HG03439 (cell line): ENCODE results near the gene THRB.
"Not testable (repeated sequence)": the region's sequence is repeated elsewhere in the genome, so short reads cannot be mapped to it uniquely, and the experiment has no call there.

Source experiments
- ATAC-seq: cut with Tn5 transposase; IDR thresholded peaks from one replicate; pipeline ENCODE4 v1.9.1; 2021; ENCODE audit warnings: mild to moderate bottlenecking, moderate library complexity; ENCODE audit not compliant: unreplicated experiment

THRB gene

DNA sequence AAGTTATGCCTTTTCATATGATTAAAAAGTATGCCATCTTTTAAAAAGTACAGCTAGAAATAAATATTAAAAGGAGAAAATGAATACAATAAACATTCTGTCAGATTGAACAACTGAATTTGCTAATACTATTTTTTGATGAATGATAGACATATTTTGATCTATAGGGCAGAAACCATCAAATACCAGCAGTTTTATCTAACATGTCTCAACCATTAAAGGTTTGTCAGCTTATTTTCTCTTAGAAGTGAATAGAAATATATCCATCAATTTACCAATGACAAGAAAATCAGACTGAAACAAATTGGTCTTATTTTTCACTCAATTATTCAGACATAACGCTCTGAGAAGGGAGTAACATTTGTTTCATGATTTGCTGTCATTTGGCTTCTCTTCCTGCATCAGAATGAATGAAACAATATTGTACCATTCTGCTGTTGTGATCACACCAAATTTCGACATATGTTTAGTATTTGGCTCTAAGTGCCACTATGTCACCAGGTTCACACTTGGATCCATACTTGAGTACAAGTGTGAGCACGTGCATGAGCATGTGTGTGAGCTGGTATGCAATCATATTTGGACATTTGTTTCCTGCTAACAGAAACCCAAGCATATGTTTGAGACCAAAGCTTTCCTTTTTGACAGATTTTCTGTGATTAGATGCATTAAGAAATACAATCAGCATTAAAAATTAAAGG, 86.5 kb downstream of the THRB start:
- ATAC-seq = no peak

DNA sequence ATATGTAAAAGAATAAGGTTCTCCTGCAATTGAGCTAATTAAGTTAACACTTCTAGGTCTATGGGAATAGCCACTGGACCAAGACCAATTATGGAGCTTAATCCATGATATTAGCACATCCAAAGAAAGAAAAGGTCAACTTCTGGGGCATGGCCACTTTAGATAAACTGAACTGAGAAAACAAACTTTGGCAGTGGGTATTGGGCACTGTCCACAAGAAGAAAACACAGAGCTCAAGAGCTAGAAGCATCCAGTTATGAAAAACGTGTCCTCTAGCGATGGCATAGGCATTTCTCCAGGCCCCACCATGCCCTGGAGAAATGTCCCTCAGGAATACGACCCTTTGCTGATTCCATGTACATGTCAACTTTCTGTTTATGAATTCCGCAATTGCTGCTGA, 87.8 kb downstream of the THRB start:
- ATAC-seq = no peak

DNA sequence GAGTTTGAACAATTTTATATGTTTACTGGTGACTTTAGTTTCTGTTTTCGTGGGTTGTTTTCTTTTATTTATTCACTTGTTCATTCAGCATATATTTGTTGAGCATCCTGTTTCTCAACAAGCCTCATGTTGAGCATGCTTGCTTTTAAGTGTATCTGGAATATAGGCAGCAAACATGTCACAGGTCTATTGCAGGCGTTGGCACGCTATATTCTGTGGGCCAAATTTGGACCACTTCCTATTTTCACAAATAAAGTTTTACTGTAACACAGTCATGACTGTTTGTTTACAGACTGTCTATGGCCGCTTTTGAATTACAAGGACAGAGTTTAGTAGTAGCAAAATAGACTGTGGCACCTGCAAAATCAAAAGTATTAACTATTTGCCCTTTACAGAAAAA, 89.6 kb downstream of the THRB start:
- no peak for ATAC-seq

DNA sequence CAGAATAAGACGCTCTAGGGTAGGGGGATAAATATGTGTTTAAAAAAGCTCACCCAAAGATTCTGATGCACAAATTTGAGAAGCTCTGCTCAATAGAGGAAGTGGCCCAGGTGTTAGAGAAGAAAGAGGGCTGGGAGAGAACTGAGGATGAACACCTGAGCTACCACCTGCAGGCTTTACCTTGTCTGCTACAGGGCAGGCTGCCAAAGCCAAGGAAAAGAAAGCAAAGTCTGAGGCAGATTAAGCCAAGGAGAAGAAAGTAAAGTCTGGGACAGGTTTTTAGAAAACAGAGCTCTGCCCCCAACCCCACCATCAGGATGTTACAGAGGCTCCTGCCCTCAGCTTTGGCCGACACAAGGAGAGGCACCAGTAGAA, 92.9 kb downstream of the THRB start:
- ATAC-seq = no peak

DNA sequence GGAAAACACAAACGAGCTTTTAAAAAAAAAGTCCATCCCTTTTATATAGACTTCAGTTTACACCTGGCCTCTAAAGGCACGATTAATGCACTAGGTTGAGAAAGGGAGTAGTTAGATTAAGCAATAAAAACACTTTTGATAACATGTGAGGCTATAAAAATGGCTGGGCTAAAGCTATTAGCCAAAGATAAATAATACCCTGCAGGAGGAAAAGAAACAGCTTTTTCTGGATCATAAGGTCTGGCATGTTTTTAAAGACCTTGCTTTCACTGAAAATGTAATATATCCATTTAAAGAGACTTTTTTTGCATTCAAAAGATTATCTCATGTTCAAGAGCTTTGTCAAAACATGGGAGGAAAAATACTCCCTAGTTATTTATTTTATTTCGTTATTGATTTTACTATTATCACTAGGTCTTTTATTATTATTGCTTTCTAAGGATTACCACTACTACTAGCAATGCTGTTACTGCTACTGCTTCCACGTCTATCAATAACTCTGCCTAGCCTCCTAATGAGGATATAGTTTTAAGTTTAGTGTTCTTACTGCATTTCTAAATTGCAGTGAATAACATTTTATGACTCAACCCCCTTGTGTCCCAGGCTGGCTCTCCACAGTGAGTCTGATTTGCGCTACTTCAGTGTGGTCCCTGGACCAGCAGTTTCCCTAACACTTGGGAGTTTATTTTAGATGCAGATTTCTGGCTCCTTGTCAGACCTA, 93.4 kb downstream of the THRB start:
- no peak for ATAC-seq

DNA sequence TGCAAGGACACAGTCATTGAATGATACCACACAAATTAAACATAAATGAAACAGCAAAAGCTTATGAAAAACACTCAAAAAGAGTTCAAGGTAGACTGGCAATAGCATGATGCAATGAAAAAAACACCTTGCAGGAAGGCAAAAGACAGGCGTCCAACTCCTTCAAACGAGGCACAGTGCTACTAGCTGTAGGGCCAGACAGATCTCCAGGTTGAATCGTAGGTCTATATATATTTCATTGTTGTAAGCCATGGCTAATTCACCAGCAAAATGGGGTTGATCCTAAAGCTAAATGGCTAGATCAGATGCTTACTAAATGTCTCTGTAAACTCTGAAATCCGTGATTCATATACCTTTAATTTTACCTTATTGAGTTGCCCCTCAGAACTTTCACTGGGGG, 94.2 kb downstream of the THRB start:
- no peak for ATAC-seq

DNA sequence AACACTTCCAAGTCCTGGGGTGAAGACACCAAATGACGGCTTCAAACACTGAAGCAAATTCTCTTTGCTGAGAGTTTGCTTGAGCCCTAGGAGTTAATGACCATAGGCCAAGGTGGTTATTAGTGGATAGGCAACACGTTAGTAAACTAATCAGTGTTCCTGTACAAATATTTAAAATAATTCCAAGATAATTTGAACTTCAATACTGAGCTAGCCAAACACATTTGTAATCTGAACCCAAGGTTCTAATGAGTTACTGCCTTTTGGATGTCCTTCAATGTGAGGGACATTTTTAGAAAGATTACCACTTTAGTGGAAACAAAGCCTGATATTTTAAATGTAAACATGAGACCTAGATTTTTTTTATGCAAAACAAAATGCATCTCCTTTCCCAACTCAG, 94.6 kb downstream of the THRB start:
- ATAC-seq = no peak

DNA sequence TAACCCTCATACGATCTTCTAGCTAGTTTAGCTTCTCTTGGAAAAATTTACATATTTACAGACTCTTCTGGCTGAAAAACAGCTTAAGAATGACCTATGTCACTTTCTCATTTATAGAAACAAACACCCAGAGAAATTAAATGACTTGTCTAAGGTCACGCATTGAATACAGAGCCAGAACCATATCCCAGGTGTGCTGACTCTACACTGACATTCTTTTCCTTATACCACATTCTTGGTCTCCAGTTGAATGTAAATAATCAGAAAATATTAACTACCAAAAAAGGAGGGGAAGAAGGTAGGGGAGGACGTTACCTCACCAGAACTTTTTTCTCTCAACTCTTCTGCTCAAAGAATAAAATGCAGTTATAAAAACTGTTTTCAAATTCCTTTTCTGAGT, 95.0 kb downstream of the THRB start:
- no peak for ATAC-seq

DNA sequence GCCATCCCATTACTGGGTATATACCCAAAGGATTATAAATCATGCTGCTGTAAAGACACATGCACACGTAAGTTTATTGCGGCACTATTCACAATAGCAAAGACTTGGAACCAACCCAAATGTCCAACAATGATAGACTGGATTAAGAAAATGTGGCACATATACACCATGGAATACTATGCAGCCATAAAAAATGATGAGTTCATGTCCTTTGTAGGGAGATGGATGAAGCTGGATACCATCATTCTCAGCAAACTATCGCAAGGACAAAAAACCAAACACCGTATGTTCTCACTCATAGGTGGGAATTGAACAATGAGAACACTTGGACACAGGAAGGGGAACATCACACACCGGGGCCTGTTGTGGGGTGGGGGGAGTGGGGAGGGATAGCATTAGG, 95.9 kb downstream of the THRB start:
- ATAC-seq = not testable (repeated sequence)

DNA sequence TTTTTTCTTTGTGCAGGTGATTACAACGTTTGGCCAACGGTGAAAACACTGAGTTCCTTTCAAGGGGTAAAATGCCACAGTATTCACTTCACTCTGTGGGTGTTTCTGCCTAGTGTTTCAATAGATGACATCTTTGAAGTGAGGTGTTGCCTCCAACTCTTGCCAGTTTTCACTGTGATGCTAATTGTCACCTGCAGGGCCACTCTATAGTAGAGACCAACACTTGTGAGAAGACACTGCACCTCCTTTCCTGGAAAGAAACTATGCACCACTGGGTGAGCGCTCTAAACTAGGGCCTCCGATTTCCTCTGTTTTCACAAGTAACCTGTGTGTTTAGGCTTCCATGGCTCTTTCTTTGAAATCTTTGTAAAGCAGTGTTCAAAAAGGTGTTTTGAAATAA, 98.3 kb downstream of the THRB start:
- ATAC-seq = no peak

DNA sequence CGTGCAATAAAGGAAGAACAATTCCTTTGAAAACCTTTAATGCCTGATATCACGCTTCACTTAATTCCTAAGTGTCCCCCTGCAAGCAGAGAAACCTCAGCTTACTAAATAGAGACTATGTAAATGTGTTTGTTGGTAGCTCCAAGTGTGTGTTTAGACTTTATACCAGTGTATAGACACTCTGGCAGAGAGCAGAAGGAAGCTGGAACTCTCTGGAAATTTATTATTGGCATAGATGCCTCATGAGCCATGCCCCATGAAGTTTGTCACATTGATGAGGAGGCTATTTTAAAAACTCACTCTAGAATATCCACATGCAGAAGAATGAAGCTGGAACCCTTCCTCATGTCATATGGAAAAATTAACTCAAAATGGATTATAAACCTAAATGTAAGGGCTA, 99.9 kb downstream of the THRB start:
- no peak for ATAC-seq

DNA sequence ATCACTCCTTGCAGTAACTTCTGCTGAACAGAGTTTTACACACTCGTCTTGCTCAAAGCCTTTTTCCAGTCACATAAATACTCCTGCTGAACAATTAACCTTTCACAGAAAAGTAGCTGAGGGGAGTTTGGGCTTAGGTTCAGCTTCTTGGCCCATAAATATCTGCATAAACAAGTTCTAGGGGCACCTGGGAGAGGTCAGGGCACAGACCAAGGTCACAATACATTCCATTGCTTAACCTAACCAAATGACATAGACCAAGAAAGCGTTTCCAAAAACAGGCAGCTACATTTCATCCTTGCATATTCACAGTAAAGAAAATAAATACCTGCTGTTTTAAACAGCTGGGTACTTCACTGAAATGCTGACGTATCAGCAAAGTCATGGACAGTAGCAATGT, 101.3 kb downstream of the THRB start:
- ATAC-seq = no peak

DNA sequence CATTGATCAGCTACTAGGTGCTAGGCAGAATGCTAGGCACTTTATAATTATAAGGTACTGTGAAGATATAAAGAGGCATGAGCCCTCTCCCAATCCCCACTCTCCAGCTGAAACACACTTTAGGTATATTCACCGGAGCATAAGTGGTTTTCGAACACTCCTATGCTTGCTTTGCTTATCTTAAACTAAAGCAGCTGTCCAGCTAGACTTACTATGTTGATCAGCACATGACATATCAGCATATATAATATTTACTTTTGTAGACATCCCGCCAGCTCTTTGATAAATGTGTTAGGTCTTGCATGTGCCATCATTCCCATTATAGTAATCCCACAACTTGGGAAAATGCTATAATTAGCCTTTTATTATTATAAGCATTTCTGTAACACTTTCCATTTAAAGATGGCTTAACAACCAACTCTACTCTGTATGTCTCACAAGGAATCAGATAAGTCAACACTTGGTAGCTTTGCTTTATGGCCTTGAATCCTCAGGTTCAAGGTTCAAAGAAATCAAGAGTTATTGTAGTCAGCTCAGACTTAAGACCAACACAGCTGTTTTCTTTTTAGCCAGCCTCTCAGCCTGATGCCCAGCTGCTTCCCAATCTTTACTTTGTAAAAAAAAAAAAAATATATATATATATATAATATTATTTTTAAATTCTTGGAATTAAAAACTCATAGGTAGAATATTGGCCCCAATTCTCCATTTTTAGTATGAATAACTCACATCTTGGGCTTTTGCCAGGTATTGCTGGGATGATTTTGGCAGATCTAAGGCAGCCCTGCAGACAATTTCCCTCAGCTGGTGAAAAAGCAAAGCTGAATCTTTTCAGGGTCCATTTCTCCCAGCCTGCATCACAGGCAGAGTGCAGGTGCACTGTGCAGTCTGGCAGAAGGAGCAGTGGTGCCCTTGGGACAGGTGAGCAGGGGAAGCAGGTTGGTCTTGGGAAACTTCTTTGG, 104.2 kb downstream of the THRB start:
- no peak for ATAC-seq

DNA sequence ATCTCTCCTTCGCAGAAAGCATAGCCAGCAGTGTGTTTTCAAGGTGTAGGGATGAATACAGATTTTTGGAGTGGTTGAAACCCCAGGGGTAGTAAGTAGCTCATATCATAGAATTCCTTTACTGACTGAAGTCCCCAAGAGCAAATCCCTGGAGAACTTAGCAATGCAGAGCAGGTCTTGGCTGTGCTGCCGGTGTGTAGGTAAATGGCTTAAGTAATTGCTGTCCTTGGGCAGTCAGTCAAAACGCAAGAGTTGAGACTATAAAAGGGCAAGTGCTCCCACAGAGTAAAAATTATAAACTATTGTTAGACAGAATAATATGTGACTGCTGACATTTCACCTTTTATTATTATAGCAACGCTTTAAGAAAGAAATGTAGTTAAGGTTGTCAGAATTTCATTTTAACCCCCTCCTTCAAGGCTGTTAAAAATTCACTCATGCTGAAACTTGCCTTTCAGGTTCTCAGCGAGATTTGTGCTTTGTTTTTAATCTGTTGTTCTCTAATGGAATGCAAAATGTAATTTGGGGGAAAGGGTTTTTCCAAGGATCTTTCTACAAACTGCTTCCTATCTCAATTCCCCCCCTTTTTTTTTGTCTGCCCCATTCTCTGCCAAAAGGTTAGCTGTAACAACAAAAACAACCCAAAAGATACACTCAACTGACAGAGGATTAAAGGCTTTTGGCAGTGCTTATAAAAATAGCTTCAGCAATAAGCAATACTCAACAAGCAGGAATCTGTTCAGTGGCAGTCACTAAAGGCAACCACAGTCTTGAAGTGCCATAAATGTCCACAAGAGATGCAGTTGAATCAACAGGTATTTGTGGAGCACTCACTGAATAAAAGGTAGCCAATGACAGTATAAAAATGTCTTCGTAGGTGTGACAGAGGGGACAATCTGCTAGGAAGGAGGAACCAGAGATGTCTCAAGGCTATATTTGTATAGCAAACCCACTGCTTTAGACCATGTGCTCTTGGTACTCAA, 105.3 kb downstream of the THRB start:
- no peak for ATAC-seq

DNA sequence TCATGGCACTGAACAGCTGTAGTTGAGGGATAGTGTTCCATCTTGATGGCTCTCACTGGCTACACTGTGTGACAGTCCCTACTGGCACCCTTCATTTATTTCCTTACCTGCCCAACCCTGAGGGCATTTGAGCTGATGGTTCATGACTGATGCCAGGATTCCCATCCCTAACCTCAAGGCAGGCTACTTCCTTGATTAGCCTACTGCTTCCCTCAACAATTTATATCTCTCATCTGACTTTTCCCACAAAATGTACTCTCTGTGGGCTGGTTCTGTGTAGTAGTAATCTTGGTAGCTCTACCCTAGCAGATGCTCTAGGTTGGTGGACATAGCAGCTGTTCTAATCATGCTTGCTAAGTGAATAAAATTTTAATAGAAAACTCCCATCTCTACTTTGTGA, 106.0 kb downstream of the THRB start:
- ATAC-seq = no peak

DNA sequence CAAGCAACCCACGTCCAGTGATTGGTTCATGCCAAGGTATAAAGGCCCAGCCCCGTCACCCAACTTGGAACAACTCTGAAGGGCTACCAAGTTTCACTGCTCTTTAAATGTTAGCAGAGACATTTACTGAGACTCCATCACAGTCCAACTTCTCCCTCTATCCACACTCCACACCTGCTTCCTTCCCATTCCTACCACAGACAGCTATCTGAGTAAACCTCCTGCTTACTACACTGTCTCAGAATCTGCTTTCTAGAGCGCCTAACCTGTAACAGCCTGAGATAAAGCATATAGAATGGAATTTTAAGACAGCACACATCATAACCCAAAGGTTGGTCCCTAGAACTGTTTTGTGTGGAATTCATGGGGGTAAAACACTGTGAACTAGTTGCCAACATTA, 106.5 kb downstream of the THRB start:
- no peak for ATAC-seq

DNA sequence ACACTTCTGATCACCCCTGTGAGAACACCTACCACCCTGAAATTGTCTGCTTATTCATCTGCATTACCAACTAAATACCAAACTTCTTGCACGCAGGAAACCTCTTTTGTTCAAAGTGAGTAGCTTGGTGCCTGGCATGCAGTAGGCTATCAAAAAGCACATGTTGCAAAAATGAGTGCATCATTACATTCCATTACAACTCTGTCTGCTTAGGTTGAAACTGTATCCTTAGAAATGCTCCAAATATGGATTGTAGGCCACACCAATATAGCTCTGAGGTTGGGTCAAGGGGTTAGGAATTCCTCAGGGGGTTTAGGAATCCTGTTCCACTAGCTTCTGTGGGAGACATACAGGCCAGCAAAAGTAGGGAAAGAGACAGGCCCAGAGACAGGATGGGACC, 107.2 kb downstream of the THRB start:
- no peak for ATAC-seq

DNA sequence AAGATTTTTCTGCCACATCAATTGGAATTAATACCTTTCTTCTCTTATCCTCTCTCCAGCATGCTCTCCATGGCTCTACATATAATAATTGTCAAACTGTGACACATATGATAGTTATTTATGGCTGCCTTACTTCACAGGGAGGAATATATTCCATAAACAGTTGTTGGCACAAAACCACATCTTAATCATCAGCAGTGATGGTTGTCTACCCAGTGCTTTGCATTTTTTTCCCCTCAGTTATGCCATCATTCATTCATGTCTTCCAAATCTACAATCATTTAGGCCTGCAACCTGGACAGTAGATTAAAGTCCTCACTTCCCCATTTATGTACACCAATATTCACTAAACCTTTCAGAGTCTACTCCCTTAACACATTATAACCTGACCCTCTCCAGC, 107.7 kb downstream of the THRB start:
- no peak for ATAC-seq

DNA sequence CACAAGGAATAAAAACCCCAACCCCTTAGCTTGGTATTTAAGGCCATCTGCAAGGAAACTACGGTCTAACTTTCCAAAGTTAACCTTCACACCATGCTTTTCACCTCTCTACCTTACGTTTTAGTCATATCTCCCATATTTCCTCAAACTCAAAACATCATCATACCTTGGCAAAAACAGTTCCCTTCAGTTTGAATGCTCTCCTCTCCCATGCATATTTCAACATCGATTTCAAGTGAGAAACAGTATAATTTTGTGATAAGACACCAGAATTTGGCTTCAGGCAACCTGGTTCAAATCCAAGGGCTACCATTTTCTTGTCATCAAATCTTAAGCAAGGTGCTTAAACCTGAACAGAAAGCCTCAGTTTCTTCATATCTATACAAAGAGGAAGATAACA, 108.2 kb downstream of the THRB start:
- no peak for ATAC-seq

DNA sequence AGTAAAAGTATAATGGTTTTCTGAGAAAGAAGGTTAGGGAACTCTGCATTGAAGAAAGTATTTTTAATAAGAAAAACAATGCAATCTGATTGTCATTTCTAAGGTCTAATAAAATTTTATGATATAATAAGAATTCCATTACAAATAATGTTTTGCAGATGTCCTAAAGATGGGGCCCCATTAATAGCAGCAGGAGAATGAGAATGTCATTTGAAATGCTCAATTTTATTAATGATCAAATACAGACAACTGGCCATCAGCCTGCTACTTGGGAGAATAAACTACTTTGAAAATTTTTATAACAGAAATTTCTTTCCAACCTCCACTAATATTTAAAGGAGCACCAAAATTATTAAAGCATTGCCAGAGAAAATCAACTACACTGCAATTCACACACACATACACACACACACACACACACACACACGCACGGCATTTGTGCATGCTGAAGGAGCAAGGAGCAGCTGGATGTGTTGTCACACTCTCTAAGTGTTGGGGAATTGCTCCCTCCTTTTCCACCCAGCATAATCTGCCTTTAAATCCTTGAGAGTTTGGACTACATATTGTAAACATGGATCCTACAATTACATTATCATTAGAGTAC, 109.5 kb downstream of the THRB start:
- ATAC-seq = no peak
